Lower leg skin (tissue), 3 donors: ENCODE data around the gene NHERF2.
"Not testable (repeated sequence)": the region's sequence is repeated elsewhere in the genome, so short reads cannot be mapped to it uniquely, and the experiment has no call there.

Source experiments
- POLR2A ChIP-seq, 2 donors: fragments of 450-650 bp; IDR thresholded peaks; one replicate each; pipeline ENCODE4 v1.6.1; 2016 to 2017; ENCODE audit warnings: antibody characterized with exemption in 2 of 2, mild to moderate bottlenecking in 1 of 2, moderate library complexity in 1 of 2
- TF ChIP-seq, protein P1 (sequence below), 3 donors: fragments of 450-650 bp; IDR thresholded peaks; one replicate each; pipeline ENCODE4 v1.5.1; 2016; ENCODE audit warnings: antibody characterized with exemption in 3 of 3, mild to moderate bottlenecking in 3 of 3, moderate library complexity in 2 of 3

DNA sequence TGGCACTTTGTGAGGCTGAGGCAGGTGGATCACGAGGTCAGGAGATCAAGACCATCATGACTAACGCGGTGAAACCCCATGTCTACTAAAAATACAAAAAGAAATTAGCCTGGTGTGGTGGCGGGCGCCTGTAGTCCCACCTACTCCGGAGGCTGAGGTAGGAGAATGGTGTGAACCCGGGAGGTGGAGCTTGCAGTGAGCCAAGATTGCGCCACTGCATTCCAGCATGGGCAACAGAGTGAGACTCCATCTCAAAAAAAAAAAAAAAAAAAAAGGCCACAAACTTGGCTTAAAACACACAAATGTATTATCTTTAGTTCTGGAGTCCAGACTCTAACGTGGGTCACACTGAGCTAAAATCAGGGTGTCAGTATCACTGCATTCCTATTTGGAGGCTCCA is 15.0 kb upstream of the NHERF2 start:
- TF ChIP-seq, protein P1, sequence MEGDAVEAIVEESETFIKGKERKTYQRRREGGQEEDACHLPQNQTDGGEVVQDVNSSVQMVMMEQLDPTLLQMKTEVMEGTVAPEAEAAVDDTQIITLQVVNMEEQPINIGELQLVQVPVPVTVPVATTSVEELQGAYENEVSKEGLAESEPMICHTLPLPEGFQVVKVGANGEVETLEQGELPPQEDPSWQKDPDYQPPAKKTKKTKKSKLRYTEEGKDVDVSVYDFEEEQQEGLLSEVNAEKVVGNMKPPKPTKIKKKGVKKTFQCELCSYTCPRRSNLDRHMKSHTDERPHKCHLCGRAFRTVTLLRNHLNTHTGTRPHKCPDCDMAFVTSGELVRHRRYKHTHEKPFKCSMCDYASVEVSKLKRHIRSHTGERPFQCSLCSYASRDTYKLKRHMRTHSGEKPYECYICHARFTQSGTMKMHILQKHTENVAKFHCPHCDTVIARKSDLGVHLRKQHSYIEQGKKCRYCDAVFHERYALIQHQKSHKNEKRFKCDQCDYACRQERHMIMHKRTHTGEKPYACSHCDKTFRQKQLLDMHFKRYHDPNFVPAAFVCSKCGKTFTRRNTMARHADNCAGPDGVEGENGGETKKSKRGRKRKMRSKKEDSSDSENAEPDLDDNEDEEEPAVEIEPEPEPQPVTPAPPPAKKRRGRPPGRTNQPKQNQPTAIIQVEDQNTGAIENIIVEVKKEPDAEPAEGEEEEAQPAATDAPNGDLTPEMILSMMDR (IDR thresholded peaks at IDR 0.05) = not testable (repeated sequence)
- TF ChIP-seq POLR2A (IDR thresholded peaks at IDR 0.05) = not testable (repeated sequence)
